ENCODE data around the gene MAP6. TPM values are rescaled to one million over a fixed set of nuclear protein-coding genes. Genes with fewer than 3 reads are reported as not detected.

Gene MAP6
- total RNA-seq, 1 experiment from 2014 or later, result not detected

DNA sequence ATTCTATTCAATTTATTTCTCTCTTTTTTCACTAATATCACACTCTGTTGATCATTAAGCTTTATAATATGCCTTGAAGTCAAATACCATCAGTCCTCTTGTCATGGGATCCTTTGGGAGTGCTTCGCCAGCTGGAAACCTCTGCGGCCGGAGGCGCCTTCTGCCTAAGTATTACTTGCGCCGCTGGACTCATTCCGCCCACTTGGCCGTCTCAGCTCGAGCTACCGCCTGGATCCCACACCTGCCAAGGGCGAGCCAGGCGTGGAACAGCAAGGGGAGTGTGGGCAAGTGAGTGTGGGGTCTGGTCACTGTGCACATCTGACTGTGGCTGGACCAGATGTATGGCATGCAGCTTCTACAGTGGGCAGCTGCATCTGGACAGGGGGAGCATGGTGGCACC, 9.1 kb upstream of the MAP6 start (continued):
- TF ChIP-seq POLR2AphosphoS5 (IDR thresholded peaks at IDR 0.05; ENCODE audit: low read depth, low read length) (no peak), TCF7L2 (IDR thresholded peaks at IDR 0.05; ENCODE audit: borderline replicate concordance, extremely low read depth, insufficient read depth, insufficient read length) (no peak), EGR1 (IDR thresholded peaks at IDR 0.05; ENCODE audit: low read depth) (no peak), YY1 (IDR thresholded peaks at IDR 0.05; ENCODE audit: extremely low read depth, insufficient replicate concordance, low read depth, low read length) (no peak)
- TF ChIP-seq, protein P1, sequence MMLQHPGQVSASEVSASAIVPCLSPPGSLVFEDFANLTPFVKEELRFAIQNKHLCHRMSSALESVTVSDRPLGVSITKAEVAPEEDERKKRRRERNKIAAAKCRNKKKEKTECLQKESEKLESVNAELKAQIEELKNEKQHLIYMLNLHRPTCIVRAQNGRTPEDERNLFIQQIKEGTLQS (IDR thresholded peaks at IDR 0.05), result no peak

DNA sequence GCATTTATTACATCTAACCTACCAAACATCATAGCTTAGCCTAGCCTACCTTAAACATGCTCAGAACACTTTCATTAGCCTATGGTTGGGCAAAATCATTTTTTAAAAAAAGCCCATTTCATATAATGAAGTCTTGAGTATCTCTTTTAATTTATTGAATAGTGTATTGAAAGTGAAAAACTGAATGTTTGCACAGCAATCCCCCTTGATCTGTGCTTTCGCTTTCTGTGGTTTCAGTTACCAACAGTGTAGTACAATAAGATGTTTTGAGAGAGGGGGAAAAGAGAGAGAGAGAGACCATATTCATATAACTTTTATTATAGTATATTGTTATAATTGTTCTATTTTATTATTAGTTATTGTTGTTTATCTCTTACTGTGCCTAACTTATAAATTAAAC, 8.4 kb upstream of the MAP6 start:
- Histone ChIP-seq H4K20me1 (ENCODE audit: insufficient read depth) (no peaks in the 10 kb centered on the region), H3K27ac (ENCODE audit: low read depth, low read length) (no peak overlapping the region), H3K4me2 (ENCODE audit: low read length) (no peak overlapping the region), H3K9me3 (ENCODE audit: control insufficient read depth in 1 of 2, insufficient read depth in 1 of 2, low read depth in 1 of 2, low read length in 2 of 2) (no peaks in the 10 kb centered on the region), H3K4me3 (replicated peaks in 1 of 2; ENCODE audit: low read depth in 1 of 2, low read length in 2 of 2) (no peak overlapping the region), H3K27me3 (ENCODE audit: insufficient read depth, low read length) (peaks cover 4% of the 10 kb centered on the region; the same call in 1 of the 2 replicates), H3K9me2 (ENCODE audit: insufficient read depth) (no peaks in the 10 kb centered on the region), H3K9ac (ENCODE audit: low read length) (no peak overlapping the region), H2AFZ (ENCODE audit: low read depth, low read length, poor library complexity, severe bottlenecking) (no peak overlapping the region), H3K79me2 (ENCODE audit: insufficient read depth, low read length) (no peaks in the 10 kb centered on the region), H3K4me1 (ENCODE audit: control insufficient read depth in 1 of 2, insufficient read depth in 2 of 2, low read length in 2 of 2) (no peaks in the 10 kb centered on the region), H3K36me3 (ENCODE audit: control insufficient read depth in 1 of 2, insufficient read depth in 2 of 2, low read length in 2 of 2) (no peaks in the 10 kb centered on the region)
- intact Hi-C loops (cut with micrococcal nuclease), result no loop called here
- CTCF ChIA-PET, result no interaction called here
- BruUV-seq (replicated peaks), result no TSS peak
- DNase-seq (ENCODE audit: low read depth, low spot score), result no peak
- POLR2A ChIA-PET, result no interaction called here
- ATAC-seq, result no peak
- RAD21 ChIA-PET (ENCODE audit: low non-redundant PET in 1 of 2, low total read pairs in 2 of 2, uncharacterized antibody in 2 of 2, unreplicated experiment in 2 of 2), result no interaction called here
- TF ChIP-seq SP1 (IDR thresholded peaks at IDR 0.05; ENCODE audit: low read depth) (no peak), POLR2AphosphoS5 (IDR thresholded peaks at IDR 0.05; ENCODE audit: low read depth, low read length) (no peak), SIN3A (IDR thresholded peaks at IDR 0.05; ENCODE audit: low read depth) (no peak), RAD21 (IDR thresholded peaks at IDR 0.05; ENCODE audit: low read depth) (no peak), ELF1 (IDR thresholded peaks at IDR 0.05; ENCODE audit: borderline replicate concordance, low read depth) (no peak), YY1 (IDR thresholded peaks at IDR 0.05; ENCODE audit: extremely low read depth, insufficient replicate concordance, low read depth, low read length) (no peak), EZH2 (IDR thresholded peaks at IDR 0.05) (no peak), EZH2phosphoT487 (IDR thresholded peaks at IDR 0.05; ENCODE audit: borderline replicate concordance) (no peak), POLR2A (IDR thresholded peaks at IDR 0.05; ENCODE audit: borderline replicate concordance, extremely low read depth, insufficient read depth, insufficient read length) (no peak), JUND (IDR thresholded peaks at IDR 0.05) (no peak), ZFX (IDR thresholded peaks at IDR 0.05) (no peak), CBX3 (IDR thresholded peaks at IDR 0.05; ENCODE audit: low read depth) (no peak), SRF (IDR thresholded peaks at IDR 0.05; ENCODE audit: low read depth) (no peak), EGR1 (IDR thresholded peaks at IDR 0.05; ENCODE audit: low read depth) (no peak)
- TF ChIP-seq, protein P2, sequence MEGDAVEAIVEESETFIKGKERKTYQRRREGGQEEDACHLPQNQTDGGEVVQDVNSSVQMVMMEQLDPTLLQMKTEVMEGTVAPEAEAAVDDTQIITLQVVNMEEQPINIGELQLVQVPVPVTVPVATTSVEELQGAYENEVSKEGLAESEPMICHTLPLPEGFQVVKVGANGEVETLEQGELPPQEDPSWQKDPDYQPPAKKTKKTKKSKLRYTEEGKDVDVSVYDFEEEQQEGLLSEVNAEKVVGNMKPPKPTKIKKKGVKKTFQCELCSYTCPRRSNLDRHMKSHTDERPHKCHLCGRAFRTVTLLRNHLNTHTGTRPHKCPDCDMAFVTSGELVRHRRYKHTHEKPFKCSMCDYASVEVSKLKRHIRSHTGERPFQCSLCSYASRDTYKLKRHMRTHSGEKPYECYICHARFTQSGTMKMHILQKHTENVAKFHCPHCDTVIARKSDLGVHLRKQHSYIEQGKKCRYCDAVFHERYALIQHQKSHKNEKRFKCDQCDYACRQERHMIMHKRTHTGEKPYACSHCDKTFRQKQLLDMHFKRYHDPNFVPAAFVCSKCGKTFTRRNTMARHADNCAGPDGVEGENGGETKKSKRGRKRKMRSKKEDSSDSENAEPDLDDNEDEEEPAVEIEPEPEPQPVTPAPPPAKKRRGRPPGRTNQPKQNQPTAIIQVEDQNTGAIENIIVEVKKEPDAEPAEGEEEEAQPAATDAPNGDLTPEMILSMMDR (IDR thresholded peaks at IDR 0.05 in 2 of 3, conservative IDR thresholded peaks at IDR 0.05 in 1 of 3; ENCODE audit: borderline replicate concordance in 1 of 3, insufficient read depth in 1 of 3, low read depth in 2 of 3, low read length in 2 of 3), result no peak
- TF ChIP-seq, protein P3, sequence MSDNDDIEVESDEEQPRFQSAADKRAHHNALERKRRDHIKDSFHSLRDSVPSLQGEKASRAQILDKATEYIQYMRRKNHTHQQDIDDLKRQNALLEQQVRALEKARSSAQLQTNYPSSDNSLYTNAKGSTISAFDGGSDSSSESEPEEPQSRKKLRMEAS (IDR thresholded peaks at IDR 0.05), result no peak
- TF ChIP-seq, protein P4, sequence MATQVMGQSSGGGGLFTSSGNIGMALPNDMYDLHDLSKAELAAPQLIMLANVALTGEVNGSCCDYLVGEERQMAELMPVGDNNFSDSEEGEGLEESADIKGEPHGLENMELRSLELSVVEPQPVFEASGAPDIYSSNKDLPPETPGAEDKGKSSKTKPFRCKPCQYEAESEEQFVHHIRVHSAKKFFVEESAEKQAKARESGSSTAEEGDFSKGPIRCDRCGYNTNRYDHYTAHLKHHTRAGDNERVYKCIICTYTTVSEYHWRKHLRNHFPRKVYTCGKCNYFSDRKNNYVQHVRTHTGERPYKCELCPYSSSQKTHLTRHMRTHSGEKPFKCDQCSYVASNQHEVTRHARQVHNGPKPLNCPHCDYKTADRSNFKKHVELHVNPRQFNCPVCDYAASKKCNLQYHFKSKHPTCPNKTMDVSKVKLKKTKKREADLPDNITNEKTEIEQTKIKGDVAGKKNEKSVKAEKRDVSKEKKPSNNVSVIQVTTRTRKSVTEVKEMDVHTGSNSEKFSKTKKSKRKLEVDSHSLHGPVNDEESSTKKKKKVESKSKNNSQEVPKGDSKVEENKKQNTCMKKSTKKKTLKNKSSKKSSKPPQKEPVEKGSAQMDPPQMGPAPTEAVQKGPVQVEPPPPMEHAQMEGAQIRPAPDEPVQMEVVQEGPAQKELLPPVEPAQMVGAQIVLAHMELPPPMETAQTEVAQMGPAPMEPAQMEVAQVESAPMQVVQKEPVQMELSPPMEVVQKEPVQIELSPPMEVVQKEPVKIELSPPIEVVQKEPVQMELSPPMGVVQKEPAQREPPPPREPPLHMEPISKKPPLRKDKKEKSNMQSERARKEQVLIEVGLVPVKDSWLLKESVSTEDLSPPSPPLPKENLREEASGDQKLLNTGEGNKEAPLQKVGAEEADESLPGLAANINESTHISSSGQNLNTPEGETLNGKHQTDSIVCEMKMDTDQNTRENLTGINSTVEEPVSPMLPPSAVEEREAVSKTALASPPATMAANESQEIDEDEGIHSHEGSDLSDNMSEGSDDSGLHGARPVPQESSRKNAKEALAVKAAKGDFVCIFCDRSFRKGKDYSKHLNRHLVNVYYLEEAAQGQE (IDR thresholded peaks at IDR 0.05; ENCODE audit: low read depth), result no peak
